Effector memory CD4-positive, alpha-beta T cell (primary cell): Measurements from ENCODE around the gene CDH13.

ENCODE experiments used
- DNase-seq, 3 donors: peaks; one replicate each; pipeline ENCODE4 v3.0.0-alpha.2; 2020
- H3K27ac ChIP-seq: 2 replicates; pipeline ENCODE4 v1.7.0; 2013; ENCODE audit warnings: mild to moderate bottlenecking, low read length, moderate library complexity; ENCODE audit not compliant: insufficient read depth, poor library complexity, severe bottlenecking
- H3K27me3 ChIP-seq: replicated peaks from 2 replicates; pipeline ENCODE4 v1.7.0; 2013; ENCODE audit warnings: mild to moderate bottlenecking, low read length; ENCODE audit not compliant: insufficient read depth, control insufficient read depth, poor library complexity, severe bottlenecking
- H3K36me3 ChIP-seq: 2 replicates; pipeline ENCODE4 v1.7.0; 2013; ENCODE audit warnings: mild to moderate bottlenecking, low read length, moderate library complexity; ENCODE audit not compliant: control insufficient read depth, insufficient read depth
- H3K4me1 ChIP-seq: 2 replicates; pipeline ENCODE4 v1.7.0; 2013; ENCODE audit warnings: low read length, mild to moderate bottlenecking; ENCODE audit not compliant: control insufficient read depth, insufficient read depth, poor library complexity, severe bottlenecking
- H3K4me3 ChIP-seq: 2 replicates; pipeline ENCODE4 v1.7.0; 2013; ENCODE audit warnings: low read length, low read depth, mild to moderate bottlenecking; ENCODE audit not compliant: insufficient read depth, poor library complexity, severe bottlenecking
- H3K9me3 ChIP-seq: 2 replicates; pipeline ENCODE4 v1.7.0; 2013; ENCODE audit warnings: mild to moderate bottlenecking, low read length, moderate library complexity; ENCODE audit not compliant: control insufficient read depth

CDH13 gene

DNA sequence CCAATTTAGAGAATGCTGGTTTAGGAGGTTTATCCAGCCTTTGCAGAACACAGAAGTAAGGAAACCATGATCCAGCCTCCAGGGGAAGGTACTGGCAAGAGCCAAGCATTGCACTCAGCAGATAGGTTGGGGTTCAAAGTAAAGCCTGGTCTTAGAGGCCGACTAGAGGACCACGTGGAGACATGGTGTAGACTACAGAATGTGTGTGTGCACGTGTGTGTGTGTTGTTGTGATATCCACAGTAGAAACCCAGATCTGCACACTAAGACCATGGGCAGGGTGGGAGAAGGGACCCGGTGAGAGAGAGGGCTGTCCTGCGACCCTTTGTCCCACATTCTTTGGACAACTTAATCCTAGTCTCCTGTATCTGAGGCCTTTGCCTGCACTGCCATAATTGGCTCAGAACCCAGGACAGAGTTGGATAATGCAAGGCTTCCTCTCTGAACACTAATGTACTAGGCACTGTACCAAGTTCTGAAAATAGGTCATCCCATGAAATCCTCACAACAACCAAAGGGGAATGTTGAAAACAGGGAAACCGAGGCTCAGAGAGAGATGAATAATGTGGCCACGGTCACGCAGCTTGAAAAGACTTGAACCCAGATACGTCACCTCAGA is 855.9 kb downstream of the CDH13 start:
- Histone ChIP-seq H3K27ac (no peak overlapping the region), H3K4me3 (no peak overlapping the region), H3K27me3 (no peaks in the 10 kb centered on the region), H3K4me1 (no peaks in the 10 kb centered on the region), H3K9me3 (no peaks in the 10 kb centered on the region), H3K36me3 (no peaks in the 10 kb centered on the region)
- DNase-seq: no peak

- Histone ChIP-seq H3K4me1 (no peaks in the 10 kb centered on the region), H3K27ac (no peak overlapping the region), H3K9me3 (no peaks in the 10 kb centered on the region)
Measured at GRCh38 chr16:83490073-83490472, 863.3 kb downstream of the CDH13 start.

GRCh38 chr16:83494459-83494858 is 867.7 kb downstream of the CDH13 start:
- DNase-seq: no peak

More at GRCh38 chr16:83490073-83490472, 863.3 kb downstream of the CDH13 start:
- H3K36me3 ChIP-seq: no peaks in the 10 kb centered on the region
- H3K4me3 ChIP-seq: no peak overlapping the region
- no peak for DNase-seq
- no peaks in the 10 kb centered on the region for H3K27me3 ChIP-seq

DNA sequence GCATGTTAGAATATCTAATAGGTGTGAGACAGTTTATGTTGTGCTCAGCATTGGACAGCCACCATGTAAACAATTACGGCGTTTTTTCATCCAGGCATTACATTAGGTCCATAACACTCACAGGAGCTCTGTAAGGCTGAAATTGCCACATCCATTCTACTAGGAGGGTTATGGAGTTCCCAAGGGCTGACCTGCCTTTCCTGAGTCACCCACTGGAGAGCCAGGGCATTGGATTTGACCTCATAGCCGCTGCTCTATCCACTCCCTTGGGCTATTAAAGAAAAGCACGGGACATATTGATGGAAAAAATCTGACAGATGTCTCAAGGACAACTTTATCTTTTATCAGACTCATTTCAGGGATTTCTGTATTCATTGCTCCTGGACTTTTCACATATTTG is 874.7 kb downstream of the CDH13 start:
- no peak overlapping the region for H3K4me3 ChIP-seq
- no peaks in the 10 kb centered on the region for H3K27me3 ChIP-seq
- no peak for DNase-seq

More at GRCh38 chr16:83494459-83494858, 867.7 kb downstream of the CDH13 start:
- Histone ChIP-seq H3K9me3 (no peaks in the 10 kb centered on the region), H3K4me3 (no peak overlapping the region), H3K27me3 (no peaks in the 10 kb centered on the region), H3K36me3 (no peaks in the 10 kb centered on the region), H3K27ac (no peak overlapping the region), H3K4me1 (no peaks in the 10 kb centered on the region)

DNA sequence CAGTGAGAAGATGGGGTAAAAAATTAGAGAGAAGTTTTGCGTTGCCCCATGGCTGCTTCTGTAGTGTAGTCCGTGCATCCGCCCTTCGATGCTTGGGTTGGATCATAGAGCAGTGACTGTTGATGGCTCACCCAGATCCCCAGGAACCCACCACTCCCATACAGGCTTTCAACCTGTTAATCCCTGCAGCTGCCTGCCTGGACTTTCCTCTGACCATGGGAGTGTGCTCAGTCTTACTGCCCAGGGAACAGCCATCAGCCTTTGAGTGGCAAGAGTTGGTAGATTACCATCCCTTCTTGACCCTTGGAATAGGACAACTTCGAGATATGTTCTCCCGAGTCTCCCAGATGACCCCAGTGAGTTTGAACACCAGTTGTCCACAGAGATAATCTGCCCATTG is 881.5 kb downstream of the CDH13 start:
- H3K4me3 ChIP-seq: no peak overlapping the region
- no peaks in the 10 kb centered on the region for H3K27me3 ChIP-seq
- no peak overlapping the region for H3K27ac ChIP-seq
- no peak for DNase-seq
- H3K9me3 ChIP-seq: no peaks in the 10 kb centered on the region
- no peaks in the 10 kb centered on the region for H3K4me1 ChIP-seq
- H3K36me3 ChIP-seq: no peaks in the 10 kb centered on the region

More for the DNA sequence above, 874.7 kb downstream of the CDH13 start:
- Histone ChIP-seq H3K4me1 (no peaks in the 10 kb centered on the region), H3K36me3 (no peaks in the 10 kb centered on the region), H3K27ac (no peak overlapping the region), H3K9me3 (no peaks in the 10 kb centered on the region)

DNA sequence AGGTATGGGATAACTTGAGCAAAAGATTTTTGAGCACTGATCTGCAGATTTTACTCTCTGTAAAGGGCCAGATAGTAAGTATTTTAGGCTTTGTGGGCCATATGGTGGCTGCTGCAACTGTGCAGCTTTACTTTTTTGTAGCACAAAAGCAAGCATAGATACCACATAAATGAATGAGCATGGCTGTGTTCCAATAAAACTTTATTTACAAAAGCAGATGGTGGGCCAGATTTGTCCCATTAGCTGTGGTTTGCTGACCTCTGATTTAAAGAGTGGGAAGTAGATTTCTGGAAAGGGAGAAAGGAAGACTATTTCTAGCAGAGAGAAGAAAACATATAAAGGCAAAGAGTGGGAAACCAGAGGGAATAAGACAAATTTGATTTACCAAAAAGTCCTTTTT is 882.5 kb downstream of the CDH13 start:
- Histone ChIP-seq H3K9me3 (no peaks in the 10 kb centered on the region), H3K27me3 (no peaks in the 10 kb centered on the region), H3K36me3 (no peaks in the 10 kb centered on the region), H3K27ac (no peak overlapping the region), H3K4me1 (no peaks in the 10 kb centered on the region), H3K4me3 (no peak overlapping the region)
- DNase-seq: no peak

DNA sequence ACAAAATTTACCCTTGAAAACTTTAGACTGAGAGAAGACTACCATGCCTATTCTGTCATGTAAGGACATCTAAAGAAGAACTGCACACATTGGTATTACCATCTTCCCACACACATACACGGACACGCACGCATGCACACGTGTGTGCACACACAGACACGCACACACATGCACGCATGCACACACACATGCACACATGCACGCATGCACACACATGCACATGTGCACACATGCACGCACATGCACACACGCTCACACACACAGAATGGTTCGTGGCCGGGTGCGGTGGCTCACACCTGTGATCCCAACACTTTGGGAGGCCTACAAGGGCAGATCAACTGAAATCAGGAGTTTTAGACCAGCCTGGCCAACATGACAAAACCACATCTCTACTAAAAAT is 884.1 kb downstream of the CDH13 start:
- H3K27me3 ChIP-seq: no peaks in the 10 kb centered on the region
- no peaks in the 10 kb centered on the region for H3K9me3 ChIP-seq
- no peak overlapping the region for H3K27ac ChIP-seq
- no peak overlapping the region for H3K4me3 ChIP-seq
- H3K4me1 ChIP-seq: no peaks in the 10 kb centered on the region
- H3K36me3 ChIP-seq: no peaks in the 10 kb centered on the region
- no peak for DNase-seq

DNA sequence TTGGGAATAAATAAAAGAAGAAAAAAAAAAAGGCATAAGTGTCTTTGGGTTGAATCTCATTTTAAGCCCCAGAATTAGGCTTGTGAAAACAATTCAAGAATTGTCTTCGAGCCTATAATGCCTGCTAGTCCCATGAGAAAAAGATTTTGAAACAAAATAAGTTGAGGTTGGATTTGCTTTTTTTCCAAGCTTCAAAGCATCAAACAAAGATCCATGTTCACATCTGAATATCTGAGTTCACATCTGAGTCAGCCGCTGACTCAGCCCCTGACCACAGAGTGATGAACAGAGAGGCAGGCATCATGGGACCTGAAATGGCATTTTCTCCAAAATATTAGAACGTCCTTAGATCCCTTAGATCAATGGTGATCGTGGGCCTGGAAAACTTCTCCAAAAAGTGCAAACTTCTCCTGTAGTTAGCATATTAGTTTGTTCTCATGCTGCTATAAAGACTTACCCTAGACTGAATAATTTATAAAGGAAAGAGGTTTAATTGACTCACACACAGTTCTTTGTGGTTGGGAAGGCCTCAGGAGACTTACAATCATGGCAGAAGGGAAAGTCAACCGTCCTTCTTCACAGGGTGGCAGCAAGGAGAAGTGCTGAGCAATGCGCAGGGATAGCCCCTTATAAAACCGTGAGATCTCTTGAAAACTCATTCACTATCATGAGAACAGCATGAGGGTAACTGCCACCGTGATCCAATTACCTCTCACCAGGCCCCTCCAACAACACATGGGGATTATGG is 886.4 kb downstream of the CDH13 start:
- H3K27ac ChIP-seq: no peak overlapping the region
- DNase-seq: no peak

DNA sequence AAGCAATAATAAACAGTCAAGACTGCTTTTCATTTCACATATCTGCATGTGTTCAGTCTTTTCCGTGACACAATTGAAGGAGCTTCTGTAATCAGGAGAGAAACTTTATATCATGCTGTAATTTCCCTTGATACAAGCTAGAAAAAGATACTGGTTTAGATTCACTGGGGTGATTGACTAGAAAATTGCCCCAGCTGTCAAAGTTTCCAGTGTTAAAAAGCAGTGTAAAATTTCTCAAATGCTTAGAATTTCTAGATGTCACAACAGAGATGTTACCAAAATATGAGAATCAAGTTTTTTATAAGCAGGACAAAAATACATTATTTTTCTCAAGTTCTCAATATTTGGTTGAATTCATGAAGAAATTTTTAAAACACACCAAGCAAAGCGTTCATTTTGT is 888.6 kb downstream of the CDH13 start:
- Histone ChIP-seq H3K27ac (no peak overlapping the region), H3K4me1 (no peaks in the 10 kb centered on the region), H3K36me3 (no peaks in the 10 kb centered on the region), H3K27me3 (no peaks in the 10 kb centered on the region), H3K4me3 (no peak overlapping the region), H3K9me3 (no peaks in the 10 kb centered on the region)
- DNase-seq: no peak

More for the DNA sequence above, 886.4 kb downstream of the CDH13 start:
- H3K9me3 ChIP-seq: no peaks in the 10 kb centered on the region
- no peaks in the 10 kb centered on the region for H3K27me3 ChIP-seq
- H3K4me3 ChIP-seq: no peak overlapping the region
- no peaks in the 10 kb centered on the region for H3K36me3 ChIP-seq
- H3K4me1 ChIP-seq: no peaks in the 10 kb centered on the region

DNA sequence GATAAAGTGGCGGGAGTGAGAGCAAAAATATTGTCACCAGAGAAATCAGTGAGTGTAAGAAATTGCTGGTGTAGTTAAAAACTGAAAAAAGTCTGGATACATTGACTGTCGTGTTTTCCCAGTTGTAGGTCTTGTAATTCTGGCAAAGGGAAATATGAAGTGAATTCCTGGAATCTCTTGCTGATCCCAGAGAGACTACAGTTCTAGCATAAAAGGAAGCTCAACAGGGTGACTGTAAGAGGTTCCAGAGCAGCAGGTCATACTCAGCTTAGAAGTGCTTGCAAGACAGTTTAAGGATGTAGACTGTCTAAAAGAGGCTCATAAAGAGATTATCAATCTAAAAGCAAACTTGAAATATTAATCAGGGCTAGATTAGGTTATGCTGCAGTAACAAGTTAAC is 890.2 kb downstream of the CDH13 start:
- Histone ChIP-seq H3K27ac (no peak overlapping the region), H3K4me3 (no peak overlapping the region), H3K27me3 (no peaks in the 10 kb centered on the region), H3K36me3 (no peaks in the 10 kb centered on the region), H3K9me3 (no peaks in the 10 kb centered on the region), H3K4me1 (no peaks in the 10 kb centered on the region)
- DNase-seq: no peak
